Muscle of back (tissue), 11 donors: ENCODE results near the gene RBM39. TPM values are rescaled to one million over a fixed set of nuclear protein-coding genes. Genes with fewer than 3 reads are reported as not detected.
"Not testable (repeated sequence)": the region's sequence is repeated elsewhere in the genome, so short reads cannot be mapped to it uniquely, and the experiment has no call there.

Experiments used
- DNase-seq, 3 donors: peaks; one replicate each; pipeline versions ENCODE4 v3.0.0 to v3.0.0-alpha.2; 2013
- polyA plus RNA-seq, 10 donors: library from polyadenylated mRNA; unstranded; fragments of 120-200 nt; gene quantifications; one replicate each; pipeline ENCODE4 v1.2.1, GENCODE V29; 2013; ENCODE audit not compliant: insufficient read length in 10 of 10

RBM39 gene
- polyA plus RNA-seq, 10 donors = 205 to 339 (median 281) TPM

GRCh38 chr20:35762461-35762860, 20.4 kb upstream of the RBM39 start:
- DNase-seq = no peak

- not testable (repeated sequence) for DNase-seq
Observed at GRCh38 chr20:35761548-35761947, 19.5 kb upstream of the RBM39 start.

GRCh38 chr20:35757098-35757705, 15.1 kb upstream of the RBM39 start:
- no peak for DNase-seq

- DNase-seq = no peak
Observed at GRCh38 chr20:35756404-35756803, 14.3 kb upstream of the RBM39 start.

- DNase-seq = no peak
Observed at GRCh38 chr20:35750611-35751010, 8.6 kb upstream of the RBM39 start.

GRCh38 chr20:35744492-35744841, 2.4 kb upstream of the RBM39 start:
- DNase-seq = not testable (repeated sequence)

- peak in 1 of 3 donors; percentile 14 for DNase-seq
Observed at GRCh38 chr20:35743693-35744491, 1.8 kb upstream of the RBM39 start.

GRCh38 chr20:35742741-35743523, 872 bp upstream of the RBM39 start:
- peak; percentile 18 to 60 (median 28) for DNase-seq

GRCh38 chr20:35739294-35740163, 2.5 kb downstream of the RBM39 start:
- DNase-seq = peak in 1 of 3 donors; percentile 22

GRCh38 chr20:35738410-35739179, 3.5 kb downstream of the RBM39 start:
- no peak for DNase-seq

- DNase-seq = no peak
Observed at GRCh38 chr20:35737865-35738333, 4.2 kb downstream of the RBM39 start.

GRCh38 chr20:35735826-35736470, 6.1 kb downstream of the RBM39 start:
- no peak for DNase-seq

GRCh38 chr20:35734777-35735649, 7.0 kb downstream of the RBM39 start:
- no peak for DNase-seq

GRCh38 chr20:35734374-35734773, 7.7 kb downstream of the RBM39 start:
- DNase-seq = no peak

- DNase-seq = no peak
Observed at GRCh38 chr20:35732644-35732982, 9.4 kb downstream of the RBM39 start.

GRCh38 chr20:35731862-35732643, 10.0 kb downstream of the RBM39 start:
- no peak for DNase-seq

GRCh38 chr20:35731469-35731788, 10.6 kb downstream of the RBM39 start:
- no peak for DNase-seq
